Type B pancreatic cell (in vitro differentiated cells): Measurements from ENCODE around the gene DPM3. TPM values are rescaled to one million over a fixed set of nuclear protein-coding genes. Genes with fewer than 3 reads are reported as not detected.

Experiments used
- DNase-seq: peaks from one replicate; pipeline ENCODE4 v3.0.0; 2021; ENCODE audit warnings: mixed read lengths; ENCODE audit not compliant: unreplicated experiment; ENCODE audit errors: extremely low spot score
- H3K27ac Mint-ChIP-seq: 2 replicates; pipeline ENCODE4 v1.8.0; 2021; ENCODE audit warnings: mild to moderate bottlenecking, mixed read lengths
- H3K27me3 Mint-ChIP-seq: 2 replicates; pipeline ENCODE4 v1.8.0; 2021; ENCODE audit warnings: mixed read lengths
- H3K36me3 Mint-ChIP-seq: 2 replicates; pipeline ENCODE4 v1.8.0; 2021; ENCODE audit warnings: mixed read lengths
- H3K4me1 Mint-ChIP-seq: one replicate; pipeline ENCODE4 v1.8.0; 2021; ENCODE audit warnings: mixed read lengths; ENCODE audit not compliant: unreplicated experiment
- H3K4me3 Mint-ChIP-seq: 2 replicates; pipeline ENCODE4 v1.8.0; 2021; ENCODE audit warnings: mild to moderate bottlenecking, mixed read lengths
- H3K9me3 Mint-ChIP-seq: 2 replicates; pipeline ENCODE4 v1.8.0; 2021; ENCODE audit warnings: mixed read lengths
- total RNA-seq: library from RNA; stranded (reverse); gene quantifications from 2 replicates; pipeline ENCODE4 v1.2.1, GENCODE V29; 2021; ENCODE audit warnings: low replicate concordance
- TF ChIP-seq, protein P1 (sequence below): fragments of 200-600 bp; sonication (generic); conservative IDR thresholded peaks from 2 replicates; pipeline ENCODE4 v1.5.0; 2021; ENCODE audit warnings: antibody characterized with exemption, mild to moderate bottlenecking

Gene DPM3
- total RNA-seq, 1 donor from 2014 or later, result 75.3 TPM

DNA sequence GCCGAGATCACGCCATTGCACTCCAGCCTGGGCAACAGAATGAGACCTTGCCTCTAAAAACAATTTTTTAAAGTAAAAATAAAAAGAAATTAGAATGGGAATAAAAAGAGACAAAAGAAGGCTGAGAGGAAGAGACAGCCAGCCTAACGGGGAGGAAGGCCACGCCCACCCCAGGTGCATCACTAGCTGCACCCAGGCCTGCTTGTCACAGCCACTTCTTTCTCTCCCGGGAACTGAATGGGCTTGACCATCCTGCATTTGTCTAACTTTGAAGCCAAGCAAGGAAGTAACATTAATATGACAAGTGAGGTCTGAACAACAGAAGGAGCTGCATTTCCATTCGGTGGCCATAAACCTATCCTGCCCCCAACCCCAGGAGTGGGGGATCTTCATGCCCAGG, 33.5 kb downstream of the DPM3 start:
- no peaks in the 10 kb centered on the region for H3K36me3 Mint-ChIP-seq
- H3K4me3 Mint-ChIP-seq, result no peak overlapping the region
- DNase-seq, result no peak
- H3K9me3 Mint-ChIP-seq, result no peaks in the 10 kb centered on the region
- peaks cover 4% of the 10 kb centered on the region for H3K4me1 Mint-ChIP-seq
- TF ChIP-seq, protein P1, sequence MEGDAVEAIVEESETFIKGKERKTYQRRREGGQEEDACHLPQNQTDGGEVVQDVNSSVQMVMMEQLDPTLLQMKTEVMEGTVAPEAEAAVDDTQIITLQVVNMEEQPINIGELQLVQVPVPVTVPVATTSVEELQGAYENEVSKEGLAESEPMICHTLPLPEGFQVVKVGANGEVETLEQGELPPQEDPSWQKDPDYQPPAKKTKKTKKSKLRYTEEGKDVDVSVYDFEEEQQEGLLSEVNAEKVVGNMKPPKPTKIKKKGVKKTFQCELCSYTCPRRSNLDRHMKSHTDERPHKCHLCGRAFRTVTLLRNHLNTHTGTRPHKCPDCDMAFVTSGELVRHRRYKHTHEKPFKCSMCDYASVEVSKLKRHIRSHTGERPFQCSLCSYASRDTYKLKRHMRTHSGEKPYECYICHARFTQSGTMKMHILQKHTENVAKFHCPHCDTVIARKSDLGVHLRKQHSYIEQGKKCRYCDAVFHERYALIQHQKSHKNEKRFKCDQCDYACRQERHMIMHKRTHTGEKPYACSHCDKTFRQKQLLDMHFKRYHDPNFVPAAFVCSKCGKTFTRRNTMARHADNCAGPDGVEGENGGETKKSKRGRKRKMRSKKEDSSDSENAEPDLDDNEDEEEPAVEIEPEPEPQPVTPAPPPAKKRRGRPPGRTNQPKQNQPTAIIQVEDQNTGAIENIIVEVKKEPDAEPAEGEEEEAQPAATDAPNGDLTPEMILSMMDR, result no peak
- H3K27me3 Mint-ChIP-seq, result peaks cover 18% of the 10 kb centered on the region
- no peak overlapping the region for H3K27ac Mint-ChIP-seq

DNA sequence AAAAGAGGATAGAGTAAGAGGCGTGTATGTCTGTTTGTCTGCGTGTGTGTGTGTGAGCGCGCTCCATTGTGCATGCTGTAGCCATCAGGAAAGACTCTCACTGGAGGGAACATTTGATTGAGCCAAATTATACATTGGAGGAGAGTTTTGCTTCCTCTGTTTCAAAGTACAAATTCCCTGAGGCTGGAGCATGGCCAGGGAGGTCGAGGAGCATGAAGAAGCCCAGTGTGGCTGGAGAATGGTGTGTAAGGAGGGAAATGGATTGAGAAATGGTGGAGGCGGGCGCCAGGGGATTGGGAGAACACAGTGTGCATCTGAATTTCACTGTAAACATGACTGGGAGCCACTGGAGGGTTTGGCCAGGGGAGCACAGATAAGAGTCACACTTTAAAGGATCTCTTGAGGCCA, 34.7 kb downstream of the DPM3 start:
- TF ChIP-seq, protein P1, result no peak
- Mint-ChIP-seq H3K4me3 (no peak overlapping the region), H3K4me1 (peaks cover under 1% of the 10 kb centered on the region), H3K36me3 (no peaks in the 10 kb centered on the region), H3K9me3 (no peaks in the 10 kb centered on the region), H3K27ac (no peak overlapping the region), H3K27me3 (peaks cover 18% of the 10 kb centered on the region)
- no peak for DNase-seq

DNA sequence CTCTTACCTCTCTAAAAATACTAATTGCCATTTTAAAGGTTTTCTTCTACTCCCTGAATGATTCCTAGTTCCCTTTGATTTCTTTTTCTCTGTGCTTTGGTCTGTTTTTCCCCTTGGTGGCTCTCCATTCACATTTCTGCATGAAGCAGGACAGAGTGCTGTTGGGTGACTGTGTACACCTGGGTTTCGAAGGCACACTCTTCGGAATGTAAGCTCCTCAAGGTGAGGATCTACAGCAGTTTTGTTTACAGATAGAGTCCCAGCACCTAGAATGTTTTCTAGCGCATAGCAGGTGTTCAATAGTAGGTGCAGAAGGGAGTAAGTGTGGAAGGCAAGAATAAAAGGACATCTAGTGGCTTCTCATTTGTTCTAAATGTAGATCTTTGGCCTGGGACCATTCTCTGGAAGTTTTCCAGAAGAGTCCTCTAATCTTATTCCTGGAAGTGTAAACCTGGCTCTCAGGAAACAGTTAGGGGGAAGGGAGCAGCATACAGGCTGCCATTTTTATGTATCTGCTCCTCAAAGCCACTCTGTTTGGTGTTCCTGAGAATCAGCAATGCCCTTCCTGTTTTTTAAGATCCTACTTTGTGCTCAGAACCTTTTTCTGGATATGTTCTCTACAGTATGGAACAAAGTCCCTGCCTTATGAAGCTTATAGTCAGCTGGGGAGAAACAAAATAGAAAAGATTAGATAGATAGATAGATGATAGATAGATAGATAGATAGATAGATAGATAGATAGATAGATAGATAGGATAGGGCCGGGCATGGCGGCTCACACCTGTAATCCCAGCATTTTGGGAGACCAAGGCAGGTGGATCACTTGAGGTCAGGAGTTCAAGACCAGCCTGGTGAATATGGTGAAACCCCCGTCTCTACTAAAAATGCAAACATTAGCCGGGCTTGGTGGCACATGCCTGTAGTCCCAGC, 35.5 kb downstream of the DPM3 start:
- H3K4me3 Mint-ChIP-seq, result no peak overlapping the region

DNA sequence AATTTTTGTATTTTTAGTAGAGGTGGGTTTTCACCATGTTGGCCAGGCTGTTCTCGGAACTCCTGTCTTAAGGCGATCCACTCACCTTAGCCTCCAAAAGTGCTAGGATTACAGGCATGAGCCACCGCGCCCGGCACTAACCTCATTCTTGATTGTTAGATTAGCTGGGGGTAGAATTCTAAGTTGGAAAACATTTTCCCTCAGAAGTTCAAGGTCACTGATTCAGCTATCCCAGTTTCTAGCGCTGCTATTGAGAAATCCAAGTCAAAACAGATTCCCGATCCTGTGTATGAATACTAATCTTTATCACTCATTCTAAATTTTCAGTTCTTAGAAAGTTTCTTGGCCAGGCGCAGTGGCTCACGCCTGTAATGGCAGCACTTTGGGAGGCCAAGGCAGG, 37.0 kb downstream of the DPM3 start:
- Mint-ChIP-seq H3K36me3 (no peaks in the 10 kb centered on the region), H3K27me3 (peaks cover 14% of the 10 kb centered on the region), H3K4me3 (no peak overlapping the region), H3K4me1 (no peaks in the 10 kb centered on the region), H3K9me3 (no peaks in the 10 kb centered on the region), H3K27ac (no peak overlapping the region)
- TF ChIP-seq, protein P1, result no peak
- no peak for DNase-seq

More for the DNA sequence above, 35.5 kb downstream of the DPM3 start:
- H3K27me3 Mint-ChIP-seq, result peaks cover 18% of the 10 kb centered on the region
- no peaks in the 10 kb centered on the region for H3K9me3 Mint-ChIP-seq
- DNase-seq, result no peak
- H3K4me1 Mint-ChIP-seq, result no peaks in the 10 kb centered on the region
- no peak overlapping the region for H3K27ac Mint-ChIP-seq
- TF ChIP-seq, protein P1, result no peak
- H3K36me3 Mint-ChIP-seq, result no peaks in the 10 kb centered on the region

DNA sequence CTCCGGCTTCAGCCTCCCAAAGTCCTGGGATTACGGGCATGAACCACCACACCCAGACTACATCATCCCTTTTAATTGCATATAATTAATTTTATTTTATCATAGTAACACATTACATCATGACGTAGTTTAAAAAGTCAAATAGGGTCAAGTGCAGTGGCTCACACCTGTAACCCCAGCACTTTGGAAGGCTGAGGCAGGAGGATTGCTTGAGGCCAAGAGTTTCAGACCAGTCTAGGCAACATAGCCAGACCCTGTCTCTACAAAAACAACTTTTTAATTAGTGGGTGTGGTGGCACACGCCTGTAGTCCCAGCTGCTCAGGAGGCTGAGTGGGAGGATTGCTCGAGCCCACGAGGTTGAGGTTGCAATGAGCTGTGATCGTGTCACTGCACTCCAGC, 41.0 kb downstream of the DPM3 start:
- TF ChIP-seq, protein P1, result no peak
- no peaks in the 10 kb centered on the region for H3K9me3 Mint-ChIP-seq
- peaks cover 7% of the 10 kb centered on the region for H3K4me1 Mint-ChIP-seq

More for the DNA sequence above, 41.0 kb downstream of the DPM3 start:
- H3K36me3 Mint-ChIP-seq, result no peaks in the 10 kb centered on the region
- H3K27me3 Mint-ChIP-seq, result peaks cover 4% of the 10 kb centered on the region
- no peak for DNase-seq
- H3K27ac Mint-ChIP-seq, result no peak overlapping the region
- no peak overlapping the region for H3K4me3 Mint-ChIP-seq
